GM13976 (cell line): Measurements from ENCODE around the gene MAPK10.

ENCODE experiments used
- DNase-seq: peaks from one replicate; pipeline ENCODE4 v3.0.0; 2012; ENCODE audit warnings: low spot score
- in situ Hi-C: fragments of 300-500 bp; cut with MboI; formaldehyde crosslinking; loops from one replicate; pipeline ENCODE4 v1.12.0; 2022; ENCODE audit warnings: low sequenced_read_pairs, mixed read lengths, inconsistent platforms; ENCODE audit not compliant: unreplicated experiment
- TF ChIP-seq, protein P1 (sequence below): IDR thresholded peaks from 2 replicates; pipeline ENCODE4 v1.5.1; 2012; ENCODE audit warnings: borderline replicate concordance, mild to moderate bottlenecking; ENCODE audit not compliant: insufficient read depth; ENCODE audit errors: extremely low read depth, missing control alignments, control extremely low read depth

MAPK10 gene

DNA sequence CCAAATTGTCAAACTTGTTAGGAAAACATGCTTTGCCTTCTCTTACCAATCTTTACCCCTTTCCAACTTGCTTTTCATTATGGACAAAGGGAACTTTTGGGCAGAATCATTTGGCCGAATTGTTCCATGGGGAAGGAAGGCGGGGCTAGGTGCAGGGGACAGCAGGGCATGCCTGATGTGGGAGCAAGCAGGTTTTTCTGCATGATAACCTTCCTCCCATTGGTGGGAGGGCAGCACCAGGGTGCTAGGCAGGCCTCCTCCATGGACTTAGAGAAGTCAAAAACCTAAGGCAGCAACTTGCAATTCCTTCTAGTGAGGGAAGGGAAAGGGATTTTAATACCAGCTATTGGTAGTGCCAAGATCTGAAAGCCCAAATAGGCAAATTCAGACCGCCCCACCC, 260.5 kb downstream of the MAPK10 start:
- TF ChIP-seq, protein P1, sequence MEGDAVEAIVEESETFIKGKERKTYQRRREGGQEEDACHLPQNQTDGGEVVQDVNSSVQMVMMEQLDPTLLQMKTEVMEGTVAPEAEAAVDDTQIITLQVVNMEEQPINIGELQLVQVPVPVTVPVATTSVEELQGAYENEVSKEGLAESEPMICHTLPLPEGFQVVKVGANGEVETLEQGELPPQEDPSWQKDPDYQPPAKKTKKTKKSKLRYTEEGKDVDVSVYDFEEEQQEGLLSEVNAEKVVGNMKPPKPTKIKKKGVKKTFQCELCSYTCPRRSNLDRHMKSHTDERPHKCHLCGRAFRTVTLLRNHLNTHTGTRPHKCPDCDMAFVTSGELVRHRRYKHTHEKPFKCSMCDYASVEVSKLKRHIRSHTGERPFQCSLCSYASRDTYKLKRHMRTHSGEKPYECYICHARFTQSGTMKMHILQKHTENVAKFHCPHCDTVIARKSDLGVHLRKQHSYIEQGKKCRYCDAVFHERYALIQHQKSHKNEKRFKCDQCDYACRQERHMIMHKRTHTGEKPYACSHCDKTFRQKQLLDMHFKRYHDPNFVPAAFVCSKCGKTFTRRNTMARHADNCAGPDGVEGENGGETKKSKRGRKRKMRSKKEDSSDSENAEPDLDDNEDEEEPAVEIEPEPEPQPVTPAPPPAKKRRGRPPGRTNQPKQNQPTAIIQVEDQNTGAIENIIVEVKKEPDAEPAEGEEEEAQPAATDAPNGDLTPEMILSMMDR, result no peak
- no peak for DNase-seq
- in situ Hi-C loops, result no loop called here

GRCh38 chr4:86098691-86099090, 261.2 kb downstream of the MAPK10 start:
- in situ Hi-C loops, result no loop called here
- DNase-seq, result no peak
- TF ChIP-seq, protein P1, result no peak

DNA sequence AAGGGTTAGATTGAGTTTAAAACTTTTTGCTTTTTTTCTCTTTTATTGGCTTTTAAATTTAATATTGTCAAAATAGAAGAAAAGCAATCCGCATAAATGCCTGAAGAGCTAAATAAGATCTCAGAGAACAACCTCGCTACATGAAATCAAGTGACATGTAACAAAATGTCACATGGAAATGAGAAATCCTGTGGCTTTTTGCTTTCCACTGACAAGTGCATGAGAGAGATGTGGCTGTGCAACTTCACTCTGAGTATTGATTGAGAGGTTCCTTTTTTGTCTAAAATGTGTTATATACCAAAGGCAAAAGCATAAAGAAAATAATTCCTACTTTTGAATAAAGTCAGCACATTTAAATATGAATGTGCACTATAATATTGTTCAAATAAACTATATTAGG, 263.5 kb downstream of the MAPK10 start:
- in situ Hi-C loops, result no loop called here
- DNase-seq, result no peak
- TF ChIP-seq, protein P1, result no peak

DNA sequence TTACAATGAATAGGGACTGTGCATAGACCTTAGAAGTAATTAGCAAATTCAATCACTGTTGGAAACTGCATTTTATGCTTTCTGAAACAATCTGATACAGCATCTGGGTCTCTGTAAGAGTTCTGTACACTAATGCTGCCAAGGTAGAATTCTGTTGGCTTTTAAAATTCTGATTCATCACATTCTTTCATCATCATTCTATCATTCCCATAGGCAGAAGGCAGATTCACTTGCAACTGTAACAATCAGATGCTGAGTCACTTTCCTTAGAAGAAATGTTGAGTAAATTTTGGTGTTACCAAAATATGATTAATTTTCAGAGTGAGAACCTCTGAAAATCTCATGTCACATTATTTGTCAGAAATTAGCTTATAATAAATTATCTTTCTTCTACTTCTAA, 267.2 kb downstream of the MAPK10 start:
- in situ Hi-C loops, result no loop called here
- DNase-seq, result no peak

DNA sequence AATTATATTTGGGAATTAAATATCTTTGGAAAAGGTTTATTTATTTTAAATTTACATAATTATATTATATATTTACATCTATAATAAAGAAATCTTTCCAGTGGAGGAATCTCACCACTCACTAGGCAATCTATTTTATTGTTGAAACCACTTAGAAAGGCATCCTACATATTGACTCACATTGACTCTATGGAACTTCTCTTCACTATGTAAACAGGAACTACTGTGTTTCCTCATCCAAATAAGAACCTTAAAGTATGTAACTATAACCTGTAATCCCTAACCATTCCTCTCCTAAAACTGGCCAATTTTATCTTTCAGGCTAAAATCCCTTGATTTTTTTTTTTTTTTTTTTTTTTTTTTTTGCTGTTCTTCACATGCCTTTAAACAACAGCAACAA, 268.7 kb downstream of the MAPK10 start:
- TF ChIP-seq, protein P1, result no peak
- in situ Hi-C loops, result no loop called here
- DNase-seq, result no peak

More for the DNA sequence above, 267.2 kb downstream of the MAPK10 start:
- TF ChIP-seq, protein P1, result no peak

DNA sequence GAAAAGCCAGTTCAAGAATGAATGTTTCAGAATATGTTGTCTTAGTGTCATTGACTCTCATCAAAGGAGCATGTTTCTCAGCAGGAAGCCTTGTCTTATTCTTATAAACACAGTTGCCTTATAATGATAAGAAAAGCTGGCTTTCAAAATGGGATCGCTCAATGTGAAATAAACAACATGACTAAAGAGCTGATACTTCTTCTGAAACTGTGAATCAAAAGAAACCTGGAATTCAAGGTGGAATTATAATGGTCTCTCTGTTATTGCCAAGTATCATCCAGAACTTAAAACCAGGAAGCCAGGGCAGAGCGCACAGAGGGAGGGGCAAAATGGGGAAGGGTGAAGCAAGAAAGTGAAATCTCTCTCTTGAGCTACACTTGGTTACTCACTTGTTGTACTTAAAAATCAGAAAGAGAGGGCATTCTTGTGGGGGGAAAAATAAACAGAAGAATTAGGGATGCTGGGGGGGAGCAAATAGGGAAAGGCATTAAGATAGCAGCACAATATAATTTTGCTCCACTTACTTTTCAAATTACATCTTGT, 270.0 kb downstream of the MAPK10 start:
- TF ChIP-seq, protein P1, result no peak
- in situ Hi-C loops, result no loop called here

More for the DNA sequence above, 270.0 kb downstream of the MAPK10 start:
- no peak for DNase-seq
